Mesenchymal stem cell (in vitro differentiated cells and primary cell): ENCODE results near the gene OTOP2.

Source experiments
- DNase-seq: peaks from one replicate; pipeline ENCODE4 v3.0.0-alpha.2; 2013
- H2AFZ ChIP-seq: one replicate; pipeline ENCODE4 v1.6.1; 2013; ENCODE audit warnings: low read depth, mild to moderate bottlenecking, control low read depth, inconsistent platforms, low read length, moderate library complexity
- H2AK5ac ChIP-seq: 2 replicates; pipeline ENCODE4 v1.6.1; 2013; ENCODE audit warnings: low read length, moderate library complexity, mild to moderate bottlenecking, inconsistent platforms; ENCODE audit not compliant: severe bottlenecking
- H2BK120ac ChIP-seq: one replicate; pipeline ENCODE4 v1.6.1; 2013; ENCODE audit warnings: low read depth, mild to moderate bottlenecking, inconsistent platforms, low read length, moderate library complexity
- H2BK12ac ChIP-seq, 2 experiments: one replicate each; pipeline ENCODE4 v1.6.1; 2013; ENCODE audit warnings: inconsistent platforms in 2 of 2, low read length in 2 of 2, mild to moderate bottlenecking in 2 of 2, moderate library complexity in 2 of 2, control low read depth in 1 of 2
- H2BK15ac ChIP-seq: one replicate; pipeline ENCODE4 v1.6.1; 2013; ENCODE audit warnings: mild to moderate bottlenecking, low read depth, inconsistent platforms; ENCODE audit not compliant: poor library complexity, severe bottlenecking
- H2BK5ac ChIP-seq: 2 replicates; pipeline ENCODE4 v1.6.1; 2013; ENCODE audit warnings: low read depth, mild to moderate bottlenecking, low read length, control low read depth, inconsistent platforms; ENCODE audit not compliant: poor library complexity, severe bottlenecking
- H3K14ac ChIP-seq, 2 experiments: one replicate each; pipeline ENCODE4 v1.6.1; 2013; ENCODE audit warnings: inconsistent platforms in 2 of 2, low read length in 2 of 2, control low read depth in 1 of 2, mild to moderate bottlenecking in 1 of 2, moderate library complexity in 1 of 2
- H3K18ac ChIP-seq, 2 experiments: one replicate each; pipeline ENCODE4 v1.6.1; 2013; ENCODE audit warnings: inconsistent platforms in 2 of 2, low read length in 2 of 2, control low read depth in 1 of 2, low read depth in 1 of 2, mild to moderate bottlenecking in 1 of 2
- H3K23ac ChIP-seq, 2 experiments: one replicate each; pipeline ENCODE4 v1.6.1; 2013; ENCODE audit warnings: inconsistent platforms in 2 of 2, low read length in 2 of 2, mild to moderate bottlenecking in 2 of 2, moderate library complexity in 2 of 2, control low read depth in 1 of 2
- H3K27ac ChIP-seq: 2 replicates; pipeline ENCODE4 v1.5.1; 2013; ENCODE audit warnings: mild to moderate bottlenecking, moderate library complexity, low read length, control low read depth, inconsistent platforms; ENCODE audit not compliant: poor library complexity, severe bottlenecking
- H3K27me3 ChIP-seq, 2 experiments: 2 replicates each; pipeline versions ENCODE4 v1.6.1 to v1.7.0; 2013; ENCODE audit warnings: low read length in 2 of 2, mild to moderate bottlenecking in 2 of 2, moderate library complexity in 2 of 2, control low read depth in 1 of 2, inconsistent platforms in 1 of 2; ENCODE audit not compliant: control insufficient read depth in 1 of 2, insufficient read depth in 1 of 2
- H3K36me3 ChIP-seq, 2 experiments: 2 replicates each; pipeline versions ENCODE4 v1.6.1 to v1.7.0; 2013; ENCODE audit warnings: low read length in 2 of 2, control low read depth in 1 of 2, inconsistent platforms in 1 of 2, low read depth in 1 of 2, mild to moderate bottlenecking in 1 of 2; ENCODE audit not compliant: insufficient read depth in 2 of 2, control insufficient read depth in 1 of 2
- H3K4ac ChIP-seq, 2 experiments: one replicate each; pipeline ENCODE4 v1.6.1; 2013; ENCODE audit warnings: inconsistent platforms in 2 of 2, low read length in 2 of 2, mild to moderate bottlenecking in 2 of 2, moderate library complexity in 2 of 2, control low read depth in 1 of 2, low read depth in 1 of 2
- H3K4me1 ChIP-seq: 2 replicates; pipeline ENCODE4 v1.6.1; 2013; ENCODE audit warnings: low read depth, low read length, control low read depth; ENCODE audit not compliant: control insufficient read depth, insufficient read depth
- H3K4me2 ChIP-seq: 2 replicates; pipeline ENCODE4 v1.6.1; 2013; ENCODE audit warnings: low read length, mild to moderate bottlenecking, inconsistent platforms; ENCODE audit not compliant: poor library complexity, severe bottlenecking
- H3K4me3 ChIP-seq, 2 experiments: 2 replicates each; pipeline versions ENCODE4 v1.5.1 to v1.7.0; 2013; ENCODE audit warnings: low read length in 2 of 2, mild to moderate bottlenecking in 2 of 2, control low read depth in 1 of 2, low read depth in 1 of 2; ENCODE audit not compliant: insufficient read depth in 1 of 2
- H3K79me1 ChIP-seq: replicated peaks from 2 replicates; pipeline ENCODE4 v1.6.1; 2013; ENCODE audit warnings: mild to moderate bottlenecking, control low read depth, low read length, inconsistent platforms; ENCODE audit not compliant: poor library complexity, severe bottlenecking
- H3K9ac ChIP-seq: 2 replicates; pipeline ENCODE4 v1.7.0; 2013; ENCODE audit warnings: mild to moderate bottlenecking, low read length, moderate library complexity
- H3K9me3 ChIP-seq: 2 replicates; pipeline ENCODE4 v1.7.0; 2013; ENCODE audit warnings: mild to moderate bottlenecking, low read length; ENCODE audit not compliant: control insufficient read depth
- H4K8ac ChIP-seq: one replicate; pipeline ENCODE4 v1.6.1; 2013; ENCODE audit warnings: inconsistent platforms, mild to moderate bottlenecking, low read length, moderate library complexity
- H4K91ac ChIP-seq: one replicate; pipeline ENCODE4 v1.6.1; 2013; ENCODE audit warnings: mild to moderate bottlenecking, low read length, inconsistent platforms
- WGBS: methylation state at CpG from one replicate; pipeline ENCODE4 v1.1.7; 2013; ENCODE audit warnings: mixed read lengths; 5-methylcytosine and 5-hydroxymethylcytosine counted together

The OTOP2 gene

GRCh38 chr17:74928786-74929185 is 4.7 kb downstream of the OTOP2 start:
- Histone ChIP-seq H2BK12ac (no peak overlapping the region), H3K18ac (no peak overlapping the region), H2AFZ (no peak overlapping the region), H3K27ac (no peak overlapping the region), H3K4me3 (no peak overlapping the region), H3K9me3 (no peaks in the 10 kb centered on the region), H3K27me3 (peaks cover 75 to 86% of the 10 kb centered on the region in 2 experiments), H3K4ac (no peak overlapping the region), H4K8ac (no peak overlapping the region), H2AK5ac (no peak overlapping the region), H3K23ac (no peak overlapping the region), H3K14ac (no peak overlapping the region), H3K4me2 (no peak overlapping the region), H2BK5ac (no peak overlapping the region), H3K79me1 (no peaks in the 10 kb centered on the region), H3K4me1 (peaks cover 4% of the 10 kb centered on the region), H3K9ac (no peak overlapping the region), H4K91ac (no peak overlapping the region), H2BK15ac (no peak overlapping the region), H2BK120ac (no peak overlapping the region), H3K36me3 (no peaks in the 10 kb centered on the region)
- DNase-seq = no peak
- WGBS = 75% methylated on average over 6 of the region's 6 CpGs

- no peak for DNase-seq
- H3K4me3 ChIP-seq = no peak overlapping the region
- no peak overlapping the region for H4K8ac ChIP-seq
- no peak overlapping the region for H3K18ac ChIP-seq
- no peak overlapping the region for H3K4me2 ChIP-seq
- no peak overlapping the region for H3K9ac ChIP-seq
- H3K14ac ChIP-seq = no peak overlapping the region
- no peaks in the 10 kb centered on the region for H3K36me3 ChIP-seq
- H3K27ac ChIP-seq = no peak overlapping the region
- H2BK5ac ChIP-seq = no peak overlapping the region
- H2AK5ac ChIP-seq = no peak overlapping the region
- H3K79me1 ChIP-seq = no peaks in the 10 kb centered on the region
- no peak overlapping the region for H4K91ac ChIP-seq
- peaks cover 3% of the 10 kb centered on the region for H3K4me1 ChIP-seq
- WGBS = 90% methylated on average over 24 of the region's 24 CpGs
- no peak overlapping the region for H2BK120ac ChIP-seq
- H3K4ac ChIP-seq = no peak overlapping the region
- peaks cover 73 to 85% of the 10 kb centered on the region in 2 experiments for H3K27me3 ChIP-seq
- no peak overlapping the region for H3K23ac ChIP-seq
- H2BK15ac ChIP-seq = no peak overlapping the region
- H2BK12ac ChIP-seq = no peak overlapping the region
- no peaks in the 10 kb centered on the region for H3K9me3 ChIP-seq
- H2AFZ ChIP-seq = no peak overlapping the region
Measured at GRCh38 chr17:74930535-74931036, 6.5 kb downstream of the OTOP2 start.

GRCh38 chr17:74935048-74935447 is 11.0 kb downstream of the OTOP2 start:
- WGBS = 67% methylated on average over 2 of the region's 3 CpGs
- H2BK15ac ChIP-seq = no peak overlapping the region
- H3K14ac ChIP-seq = no peak overlapping the region
- H3K4me3 ChIP-seq = no peak overlapping the region
- H3K18ac ChIP-seq = no peak overlapping the region
- no peak overlapping the region for H2BK5ac ChIP-seq
- peaks cover 80 to 94% of the 10 kb centered on the region in 2 experiments for H3K27me3 ChIP-seq
- no peak overlapping the region for H2BK12ac ChIP-seq
- H3K79me1 ChIP-seq = no peaks in the 10 kb centered on the region
- H3K23ac ChIP-seq = no peak overlapping the region
- H2AFZ ChIP-seq = no peak overlapping the region
- no peak overlapping the region for H2BK120ac ChIP-seq
- no peak overlapping the region for H3K9ac ChIP-seq
- H2AK5ac ChIP-seq = no peak overlapping the region
- H3K4me2 ChIP-seq = no peak overlapping the region
- no peak overlapping the region for H4K8ac ChIP-seq
- no peak overlapping the region for H3K27ac ChIP-seq
- no peak overlapping the region for H4K91ac ChIP-seq
- H3K4me1 ChIP-seq = peaks cover 6% of the 10 kb centered on the region
- no peaks in the 10 kb centered on the region for H3K36me3 ChIP-seq
- no peak for DNase-seq
- no peaks in the 10 kb centered on the region for H3K9me3 ChIP-seq
- H3K4ac ChIP-seq = no peak overlapping the region

- H2BK5ac ChIP-seq = no peak within 1 kb of the TSS
- no peak within 1 kb of the TSS for H4K91ac ChIP-seq
- no peak within 1 kb of the TSS for H2AK5ac ChIP-seq
- no peak within 1 kb of the TSS for H3K9ac ChIP-seq
- H3K9me3 ChIP-seq = no peaks in the 10 kb centered on the region
- H2BK15ac ChIP-seq = no peak within 1 kb of the TSS
- H4K8ac ChIP-seq = no peak within 1 kb of the TSS
- H3K23ac ChIP-seq = peak within 1 kb of the TSS in 1 of 2 experiments; percentile 70
- no peak within 1 kb of the TSS for H3K14ac ChIP-seq
- H2BK12ac ChIP-seq = no peak within 1 kb of the TSS
- H3K27ac ChIP-seq = no peak within 1 kb of the TSS
- no peak within 1 kb of the TSS for H3K4me3 ChIP-seq
- H3K4me1 ChIP-seq = peaks cover 6% of the 10 kb centered on the region
- H3K18ac ChIP-seq = no peak within 1 kb of the TSS
- H3K4ac ChIP-seq = no peak within 1 kb of the TSS
- no peaks in the 10 kb centered on the region for H3K36me3 ChIP-seq
- no peak within 1 kb of the TSS for H2BK120ac ChIP-seq
- H3K4me2 ChIP-seq = no peak within 1 kb of the TSS
- peaks cover 86 to 94% of the 10 kb centered on the region in 2 experiments for H3K27me3 ChIP-seq
- no peaks in the 10 kb centered on the region for H3K79me1 ChIP-seq
- no peak within 1 kb of the TSS for H2AFZ ChIP-seq
- WGBS = 10% methylated on average over 73 of the region's 78 CpGs
- no peak for DNase-seq
Measured at GRCh38 chr17:74935585-74936469, 11.8 kb downstream of the OTOP2 start, which contains the start of gene OTOP3. TSS of gene OTOP3 (plus strand) at chr17:74935898. CDS start at chr17:74935922, 24 bp downstream.
